ENCODE data around the gene NEK4.

The NEK4 gene

GRCh38 chr3:52663098-52663497 lies 107.6 kb downstream of the NEK4 start:
- DNase-seq (ENCODE audit: low spot score): no peak

DNA sequence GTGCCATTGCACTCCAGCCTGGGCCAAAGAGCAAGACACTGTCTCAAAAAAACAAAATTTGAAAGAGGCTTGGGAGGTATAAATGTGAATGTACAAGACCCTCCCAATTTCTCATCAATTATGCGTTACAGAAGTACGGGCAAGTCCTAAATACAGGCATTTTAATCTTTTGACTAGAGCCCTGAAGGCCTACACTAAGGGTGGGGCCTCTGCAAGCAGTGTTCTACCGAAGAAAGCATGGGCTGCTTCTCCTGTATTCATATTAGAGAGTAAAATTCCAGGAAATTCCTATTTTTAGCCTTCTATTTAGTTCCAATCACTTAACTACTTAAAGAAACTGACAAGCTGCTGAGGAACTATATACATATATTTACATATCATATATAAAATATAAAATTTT lies 110.7 kb downstream of the NEK4 start:
- no peak for DNase-seq (ENCODE audit: low spot score)

Measured in COLO829 (cell line).